Endometrium (tissue), 2 donors: ENCODE results near the gene MBD3L1.

Experiments used
- FAIRE-seq: peaks from 2 replicates; lab custom pipeline; 2012; peaks lifted over from hg19 to GRCh38; lab: Jason Lieb, UNC
- donor health status: control.
- donor health status: control.

MBD3L1 gene

DNA sequence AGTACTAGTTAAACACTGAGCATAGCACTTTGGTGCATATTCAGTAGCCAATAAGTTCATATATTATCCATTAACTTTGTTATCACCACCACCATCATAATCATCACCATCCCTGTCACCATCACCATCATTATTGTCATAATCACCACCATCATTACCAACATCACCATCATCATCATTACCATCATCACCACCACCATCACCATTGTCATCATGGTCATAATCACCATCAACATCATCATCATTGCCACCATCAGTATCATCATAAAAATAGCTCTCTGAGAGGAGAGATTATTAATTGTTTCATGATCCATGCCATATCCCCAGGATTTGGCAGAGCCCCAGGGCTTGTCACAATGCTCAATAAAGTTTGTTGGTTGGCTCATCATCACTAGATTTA is 49.3 kb downstream of the MBD3L1 start:
- FAIRE-seq = no peak

DNA sequence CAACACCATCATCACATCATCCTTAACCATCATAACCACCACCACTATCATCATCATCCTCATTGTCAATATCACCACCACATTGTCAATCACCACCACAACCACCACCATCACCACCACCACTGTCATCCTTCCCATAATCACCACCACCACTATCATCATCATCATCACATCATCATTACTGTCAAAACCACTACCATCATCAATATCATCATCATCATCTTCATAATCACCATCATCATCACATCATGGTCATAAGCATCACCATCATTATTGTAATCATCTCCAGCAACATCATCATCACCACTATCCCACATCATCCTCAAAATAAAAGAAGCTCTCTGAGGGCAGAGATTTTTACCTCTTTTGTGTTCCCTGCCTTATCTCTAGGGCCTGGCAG is 52.2 kb downstream of the MBD3L1 start:
- FAIRE-seq = no peak

DNA sequence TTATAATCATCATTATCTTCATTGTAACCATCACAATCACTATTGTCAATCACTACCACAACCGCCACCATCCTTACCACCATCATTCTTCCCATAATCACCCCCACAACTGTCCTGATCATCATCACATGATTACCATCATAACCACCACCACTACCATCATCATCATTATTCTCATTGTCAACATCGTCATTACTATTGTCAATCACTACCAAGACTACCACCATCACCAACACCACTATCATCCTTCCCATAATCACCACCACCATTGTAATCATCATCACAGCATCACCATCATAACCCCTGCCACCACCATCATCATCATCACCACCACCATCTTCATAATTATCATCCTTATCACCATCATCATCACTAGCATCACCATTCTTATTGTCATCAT is 55.2 kb downstream of the MBD3L1 start:
- no peak for FAIRE-seq

DNA sequence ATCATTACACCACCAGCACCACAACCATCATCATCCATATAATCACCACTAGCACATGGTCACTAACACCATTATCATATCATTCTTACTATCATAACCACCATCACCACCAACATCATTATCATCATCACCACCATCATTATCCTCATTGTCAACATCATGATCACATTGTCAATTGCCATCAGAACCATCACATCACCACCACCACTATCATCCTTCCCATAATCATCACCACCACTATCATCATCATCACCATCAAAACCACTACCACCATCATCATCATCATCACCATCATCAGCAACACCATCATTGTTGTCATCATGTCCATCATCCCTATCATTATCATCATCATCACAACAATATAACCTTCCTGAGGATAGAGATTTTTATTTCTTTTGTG is 58.1 kb downstream of the MBD3L1 start:
- FAIRE-seq = no peak
